Fibroblast of skin of left biceps (primary cell): ENCODE measurements around the gene PTPRN2.
"Not testable (repeated sequence)": the region's sequence is repeated elsewhere in the genome, so short reads cannot be mapped to it uniquely, and the experiment has no call there.

Experiments
- DNase-seq, 2 experiments: peaks; one replicate each; pipeline ENCODE4 v3.0.0-alpha.2; 2013; ENCODE audit warnings: low read depth in 2 of 2

The PTPRN2 gene

DNA sequence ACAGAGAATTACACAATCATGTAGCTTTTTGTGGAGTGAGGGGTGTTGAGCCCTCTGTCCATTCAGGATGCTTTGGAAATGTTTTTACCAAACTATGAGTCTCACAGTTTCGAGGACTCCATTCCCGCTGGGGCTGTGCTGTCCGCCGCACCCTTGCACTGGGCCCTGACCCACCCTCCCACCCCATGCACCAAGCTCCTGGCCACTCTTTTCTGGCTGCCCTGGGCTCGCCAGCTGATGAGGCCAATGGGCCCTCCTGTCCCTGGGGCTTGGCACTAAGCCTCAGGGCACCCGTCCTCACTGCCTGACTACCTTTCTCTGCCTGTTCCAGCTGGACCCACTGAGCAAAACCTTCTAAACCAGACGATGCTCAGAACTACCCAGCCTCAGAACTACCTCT is 332.1 kb downstream of the PTPRN2 start:
- no peak for DNase-seq

- no peak for DNase-seq
These were observed 332.5 kb downstream of the PTPRN2 start for GRCh38 chr7:158255156-158255555.

DNA sequence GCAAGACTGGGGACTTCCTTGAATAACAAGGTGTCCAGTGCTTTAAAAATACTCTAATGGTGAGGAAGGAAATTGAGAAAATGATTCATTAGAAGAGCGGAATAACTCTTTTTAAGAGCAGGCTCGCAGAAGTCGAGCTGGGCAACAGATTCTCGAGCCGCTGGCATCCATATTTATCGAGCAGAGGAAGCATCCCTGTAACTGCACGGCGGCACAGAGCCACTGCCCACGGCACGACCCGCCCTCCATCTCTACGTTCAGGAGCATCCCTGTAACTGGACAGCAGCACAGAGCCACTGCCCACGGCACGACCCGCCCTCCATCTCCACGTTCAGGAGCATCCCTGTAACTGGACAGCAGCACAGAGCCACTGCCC is 334.0 kb downstream of the PTPRN2 start:
- not testable (repeated sequence) for DNase-seq

- no peak for DNase-seq
These were observed 334.6 kb downstream of the PTPRN2 start for GRCh38 chr7:158252837-158253669.

GRCh38 chr7:158252081-158252836 is 335.4 kb downstream of the PTPRN2 start:
- DNase-seq: no peak

- DNase-seq: no peak
These were observed 336.3 kb downstream of the PTPRN2 start for GRCh38 chr7:158251061-158251965.

DNA sequence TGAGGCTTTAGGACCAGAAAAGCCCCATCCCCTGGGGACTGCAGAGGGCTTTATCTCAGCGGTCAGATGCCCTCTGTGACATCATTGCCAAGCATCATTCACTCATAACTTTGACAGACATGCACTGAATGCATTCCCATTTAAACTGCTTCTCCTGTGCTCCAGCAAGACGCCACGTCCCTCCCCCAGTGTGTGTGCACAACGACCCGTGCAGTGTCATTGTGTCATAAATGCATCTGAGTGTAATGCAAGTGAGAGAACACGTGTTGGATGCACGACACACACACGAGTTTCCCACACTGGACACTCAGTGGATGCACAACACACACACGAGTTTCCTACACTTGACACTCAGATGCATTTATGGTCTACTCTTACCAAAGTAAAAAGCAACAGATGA is 337.9 kb downstream of the PTPRN2 start:
- DNase-seq: no peak

DNA sequence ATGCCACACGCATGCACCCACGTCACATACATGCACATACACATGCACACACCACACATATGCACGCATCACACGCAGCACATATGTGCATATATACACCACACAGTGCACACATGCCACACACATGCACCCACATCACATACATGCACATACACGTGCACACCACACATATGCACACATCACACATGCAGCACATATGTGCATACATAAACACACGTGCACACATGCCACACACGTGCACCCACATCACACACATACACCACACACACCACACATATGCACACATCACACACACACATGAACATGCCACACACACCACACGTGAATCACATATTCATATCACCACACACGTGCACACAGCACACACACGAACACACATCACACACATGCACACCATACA is 338.8 kb downstream of the PTPRN2 start:
- no peak for DNase-seq

DNA sequence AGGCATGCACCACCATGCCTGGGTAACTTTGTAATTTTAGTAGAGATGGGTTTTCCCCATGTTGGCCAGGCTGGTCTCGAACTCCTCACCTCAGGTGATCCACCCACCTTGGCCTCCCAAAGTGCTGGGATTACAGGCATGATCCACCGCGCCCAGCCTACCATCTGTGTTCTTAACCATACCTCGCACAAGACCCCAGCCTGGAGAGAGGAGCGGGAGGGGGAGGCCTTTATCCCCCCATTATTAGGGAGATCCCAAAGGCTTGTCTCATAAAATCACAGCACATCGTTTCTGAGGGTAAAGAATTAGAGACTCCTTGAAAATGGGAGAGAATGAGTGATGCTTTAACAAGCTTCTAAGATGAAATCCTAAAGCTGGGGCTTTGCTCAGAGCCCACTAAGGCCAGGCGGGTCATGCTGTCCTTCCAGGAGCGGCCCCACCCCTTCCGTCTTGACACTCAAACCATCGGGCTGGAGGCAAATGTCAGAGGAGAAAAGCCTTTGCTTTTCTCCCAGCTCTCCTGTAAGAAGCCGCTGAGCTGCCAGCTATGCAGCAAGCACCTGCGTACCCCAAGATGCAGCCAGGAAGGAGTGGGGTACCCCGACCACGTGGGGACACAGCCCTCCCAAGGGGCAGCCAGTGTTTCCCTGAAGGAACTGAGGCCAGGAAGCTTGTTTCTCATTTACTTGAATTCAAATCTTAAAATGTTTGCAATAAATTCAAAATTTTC is 339.7 kb downstream of the PTPRN2 start:
- no peak for DNase-seq

DNA sequence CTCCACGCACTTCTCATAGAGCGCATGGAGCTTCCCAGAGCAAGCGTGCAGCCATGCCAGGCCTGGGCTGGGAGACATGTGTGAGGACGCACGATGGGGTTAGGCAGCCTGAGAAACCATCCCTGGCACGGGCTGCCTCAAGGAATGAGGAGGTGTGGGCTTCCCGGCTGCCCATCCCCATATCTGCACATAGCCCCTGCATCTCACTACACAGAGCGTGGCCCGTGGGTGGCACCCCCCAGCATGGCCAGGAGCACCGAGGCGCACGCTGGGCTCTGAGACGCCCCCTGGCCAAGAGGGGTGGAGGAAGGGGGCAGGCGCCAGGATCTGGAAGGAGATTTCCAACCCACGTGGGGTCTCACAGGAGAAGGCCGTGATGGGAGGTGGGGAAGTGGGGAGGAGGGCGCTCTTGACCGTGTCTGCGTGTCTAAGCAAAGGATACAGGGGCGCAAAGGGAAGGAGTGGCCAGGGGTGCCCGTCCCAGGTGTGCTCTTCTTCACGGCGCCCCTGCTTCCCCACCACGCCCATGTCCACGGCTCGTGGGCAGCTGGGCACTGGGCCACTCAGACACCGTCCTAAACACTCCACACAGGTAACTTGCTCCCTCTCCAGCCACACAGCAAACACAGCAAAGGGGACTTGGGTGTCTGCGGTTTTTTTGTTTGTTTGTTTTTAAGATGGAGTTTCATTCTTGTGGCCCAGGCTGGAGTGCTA is 340.5 kb downstream of the PTPRN2 start:
- no peak for DNase-seq

DNA sequence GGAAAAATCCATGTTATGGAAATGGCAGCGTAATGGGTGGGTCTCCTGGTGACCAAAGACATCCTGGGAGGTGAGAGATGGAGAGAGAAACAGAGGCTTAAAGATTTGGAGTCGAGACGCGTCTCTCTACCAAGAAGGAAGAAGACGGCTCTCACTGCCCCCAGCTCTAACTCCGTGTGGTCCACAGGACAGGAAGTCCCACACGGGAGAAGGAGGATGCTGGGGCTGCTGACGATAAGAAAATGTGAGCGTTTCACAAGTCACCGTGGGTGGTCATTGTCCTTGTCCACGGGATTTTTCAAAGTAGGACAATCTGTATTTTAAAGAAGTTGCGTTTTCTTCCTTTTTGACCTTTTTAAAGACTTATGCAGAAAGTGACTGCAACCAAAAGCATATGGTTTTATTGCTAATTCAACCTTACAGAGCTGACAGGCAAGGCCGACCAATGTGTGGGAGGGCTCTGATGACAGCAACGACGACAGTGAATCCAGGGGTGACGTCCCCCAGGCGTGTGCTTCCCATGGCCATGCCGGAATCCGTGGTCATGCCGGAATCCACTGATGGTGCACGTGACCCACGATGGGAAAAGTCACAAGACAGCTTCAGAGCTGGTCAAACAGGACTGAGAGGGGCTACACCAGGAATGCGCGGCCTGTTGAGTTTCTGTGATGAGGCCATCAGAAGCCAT is 341.2 kb downstream of the PTPRN2 start:
- no peak for DNase-seq

GRCh38 chr7:158245724-158246041 is 341.9 kb downstream of the PTPRN2 start:
- no peak for DNase-seq

DNA sequence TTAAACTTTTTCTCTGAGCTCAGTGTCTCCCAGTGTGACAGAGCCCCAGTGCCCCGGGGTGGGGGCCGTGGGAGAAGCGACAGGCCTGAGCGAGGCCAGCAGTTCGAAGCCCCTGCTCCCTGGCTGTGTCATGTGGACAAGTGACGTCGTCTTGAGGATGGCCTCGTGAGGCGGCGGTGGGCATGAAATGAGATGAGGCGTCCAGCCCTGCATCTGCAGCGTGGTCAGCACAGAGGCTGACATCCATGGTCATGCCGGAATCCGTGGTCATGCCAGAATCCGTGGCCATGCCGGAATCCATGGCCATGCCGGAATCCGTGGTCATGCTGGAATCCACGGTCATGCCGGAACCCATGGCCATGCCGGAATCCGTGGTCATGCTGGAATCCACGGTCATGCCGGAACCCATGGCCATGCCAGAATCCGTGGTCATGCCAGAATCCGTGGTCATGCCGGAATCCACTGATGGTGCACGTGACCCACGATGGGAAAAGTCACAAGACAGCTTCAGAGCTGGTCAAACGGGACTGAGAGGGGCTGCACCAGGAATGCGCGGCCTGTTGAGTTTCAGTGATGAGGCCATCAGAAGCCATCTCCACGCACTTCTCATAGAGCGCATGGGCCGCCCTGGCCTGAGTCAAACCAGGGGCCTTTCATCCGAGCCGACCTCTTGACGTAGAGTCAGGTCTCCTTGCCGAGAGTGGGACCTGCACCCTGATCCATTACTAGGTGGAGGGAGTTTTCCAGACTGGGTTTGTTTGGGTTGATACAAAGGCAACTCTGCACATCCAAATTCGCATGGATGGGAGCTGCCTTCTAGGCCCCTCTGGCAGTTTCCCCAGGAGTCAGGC is 342.5 kb downstream of the PTPRN2 start:
- DNase-seq: no peak

DNA sequence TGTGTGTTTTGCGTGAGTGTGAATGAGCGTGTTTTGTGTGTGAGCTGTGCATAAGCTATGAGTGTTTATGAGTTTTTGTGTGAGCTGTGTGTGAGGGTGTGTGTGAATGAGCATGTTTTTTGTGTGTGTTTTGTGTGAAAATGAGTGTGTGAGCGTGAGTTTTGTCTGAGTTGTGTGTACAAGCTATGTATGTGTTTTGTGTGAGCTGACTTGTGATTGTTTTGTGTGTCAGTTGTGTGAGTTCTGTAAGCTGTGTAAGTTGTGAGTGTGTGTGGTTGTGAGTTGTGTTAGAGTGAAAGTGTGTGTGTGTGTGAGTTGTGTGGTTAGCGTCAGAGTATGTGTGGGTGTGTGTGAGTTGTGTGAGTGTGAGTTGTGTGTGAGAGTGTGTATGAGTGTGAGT is 343.2 kb downstream of the PTPRN2 start:
- DNase-seq: no peak

DNA sequence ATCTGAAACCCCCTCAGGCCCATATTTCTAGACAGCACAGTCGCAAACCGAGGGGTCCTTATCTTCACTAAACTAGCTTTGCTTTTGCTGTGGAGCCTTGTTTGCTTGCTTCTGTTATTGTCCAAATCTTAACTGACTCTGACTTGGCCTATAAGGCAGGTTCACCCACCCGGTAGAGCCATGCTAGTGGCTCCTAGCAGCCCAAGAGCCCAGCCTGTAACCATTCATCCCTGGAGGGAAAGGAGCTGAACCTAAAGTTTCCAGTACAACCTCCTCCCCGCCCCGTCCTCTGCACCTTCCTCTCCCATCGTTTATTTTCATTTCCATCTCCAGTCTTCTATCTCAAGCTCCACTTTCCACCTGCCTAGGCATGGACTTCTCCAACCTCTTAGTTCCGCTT is 345.7 kb downstream of the PTPRN2 start:
- DNase-seq: no peak

- no peak for DNase-seq
These were observed 346.8 kb downstream of the PTPRN2 start for GRCh38 chr7:158240801-158241200.

- no peak for DNase-seq
These were observed 348.2 kb downstream of the PTPRN2 start for GRCh38 chr7:158239290-158239981.

DNA sequence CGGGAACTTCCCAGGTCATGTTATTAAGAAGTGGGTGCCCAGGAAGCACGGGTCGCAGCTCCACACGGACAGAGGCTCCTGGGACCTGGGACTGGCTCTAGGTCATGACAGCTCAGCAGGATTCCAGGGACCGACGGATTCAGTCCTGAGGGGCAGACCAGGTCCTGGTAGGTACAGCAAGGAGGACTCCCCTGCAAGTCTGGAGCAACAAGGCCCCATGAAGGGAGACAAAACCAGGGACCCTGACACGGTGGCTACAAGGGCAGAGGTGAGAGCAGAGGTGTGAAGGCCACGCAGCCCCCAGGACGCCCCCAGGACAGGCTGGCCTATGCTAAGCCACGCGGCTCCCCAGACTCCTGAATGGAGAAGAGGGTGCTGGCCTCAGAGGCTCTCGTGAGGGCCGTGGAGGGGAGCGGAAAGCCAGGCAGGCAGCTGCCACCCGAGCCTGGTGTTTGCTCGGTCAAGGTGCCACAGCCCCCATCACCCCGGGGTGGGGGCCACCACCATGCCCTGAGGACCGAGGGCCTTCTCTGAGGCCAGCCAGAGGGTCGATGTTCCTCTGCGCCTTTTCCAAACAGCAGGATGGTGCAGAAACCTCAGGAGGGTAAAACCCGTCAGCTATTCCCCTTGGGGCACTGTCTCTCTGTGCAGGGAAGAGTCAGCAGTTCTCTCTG is 348.9 kb downstream of the PTPRN2 start:
- no peak for DNase-seq
